ENCODE data around the gene ANKMY2.

The ANKMY2 gene

GRCh38 chr7:16645593-16646471 is at the start of gene ANKMY2, which contains the start of gene BZW2:
ANKMY2 (minus strand) TSS chr7:16645754; CDS start chr7:16645573, 181 bp downstream.
BZW2 (plus strand) TSS chr7:16646181; CDS start chr7:16665444, 19,263 bp downstream.
- FAIRE-seq = no peak
- TF ChIP-seq, protein P1, sequence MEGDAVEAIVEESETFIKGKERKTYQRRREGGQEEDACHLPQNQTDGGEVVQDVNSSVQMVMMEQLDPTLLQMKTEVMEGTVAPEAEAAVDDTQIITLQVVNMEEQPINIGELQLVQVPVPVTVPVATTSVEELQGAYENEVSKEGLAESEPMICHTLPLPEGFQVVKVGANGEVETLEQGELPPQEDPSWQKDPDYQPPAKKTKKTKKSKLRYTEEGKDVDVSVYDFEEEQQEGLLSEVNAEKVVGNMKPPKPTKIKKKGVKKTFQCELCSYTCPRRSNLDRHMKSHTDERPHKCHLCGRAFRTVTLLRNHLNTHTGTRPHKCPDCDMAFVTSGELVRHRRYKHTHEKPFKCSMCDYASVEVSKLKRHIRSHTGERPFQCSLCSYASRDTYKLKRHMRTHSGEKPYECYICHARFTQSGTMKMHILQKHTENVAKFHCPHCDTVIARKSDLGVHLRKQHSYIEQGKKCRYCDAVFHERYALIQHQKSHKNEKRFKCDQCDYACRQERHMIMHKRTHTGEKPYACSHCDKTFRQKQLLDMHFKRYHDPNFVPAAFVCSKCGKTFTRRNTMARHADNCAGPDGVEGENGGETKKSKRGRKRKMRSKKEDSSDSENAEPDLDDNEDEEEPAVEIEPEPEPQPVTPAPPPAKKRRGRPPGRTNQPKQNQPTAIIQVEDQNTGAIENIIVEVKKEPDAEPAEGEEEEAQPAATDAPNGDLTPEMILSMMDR (IDR thresholded peaks at IDR 0.05; ENCODE audit: insufficient read depth, missing control alignments) = no peak
- DNase-seq (ENCODE audit: insufficient read length, low spot score) = peak; percentile 58

- FAIRE-seq (no peak), DNase-seq (ENCODE audit: insufficient read length, low spot score) (no peak)
- TF ChIP-seq, protein P1 (IDR thresholded peaks at IDR 0.05; ENCODE audit: insufficient read depth, missing control alignments) = no peak
These were observed 49.3 kb upstream of the ANKMY2 start for GRCh38 chr7:16694806-16695205.

DNA sequence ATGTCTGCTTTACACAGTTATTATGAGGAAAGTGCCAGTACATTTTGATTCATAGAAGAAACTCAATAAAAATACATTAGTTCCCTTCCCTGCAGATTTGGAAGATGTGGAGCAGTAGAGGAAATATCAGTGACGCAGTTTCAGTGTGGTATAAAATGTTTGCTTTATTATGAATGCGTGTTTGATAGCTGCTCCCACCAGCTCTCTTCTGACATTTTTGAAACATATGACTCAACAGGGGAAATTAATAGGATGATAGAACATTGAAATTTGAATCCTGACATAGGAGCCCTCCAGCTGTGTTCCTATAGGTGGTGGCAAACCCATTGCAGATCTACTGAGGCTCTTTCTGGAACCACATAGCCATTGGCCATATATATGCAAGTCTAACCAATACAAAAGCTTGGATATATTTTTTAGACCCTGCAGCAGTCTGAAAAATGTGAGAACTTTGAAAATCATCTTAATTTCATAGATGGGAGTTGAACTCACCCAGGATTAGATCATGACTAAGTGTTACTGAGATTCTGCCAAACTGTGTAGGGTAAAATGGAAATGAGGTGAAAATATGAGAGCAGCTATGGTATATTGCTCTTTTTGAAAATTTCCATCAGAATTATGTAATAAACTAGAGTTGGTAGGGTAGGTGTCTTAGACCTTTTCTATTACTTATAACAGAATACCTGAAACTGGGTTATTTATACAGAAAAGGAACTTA is 48.2 kb upstream of the ANKMY2 start:
- TF ChIP-seq, protein P1 (IDR thresholded peaks at IDR 0.05; ENCODE audit: insufficient read depth, missing control alignments) = no peak

DNA sequence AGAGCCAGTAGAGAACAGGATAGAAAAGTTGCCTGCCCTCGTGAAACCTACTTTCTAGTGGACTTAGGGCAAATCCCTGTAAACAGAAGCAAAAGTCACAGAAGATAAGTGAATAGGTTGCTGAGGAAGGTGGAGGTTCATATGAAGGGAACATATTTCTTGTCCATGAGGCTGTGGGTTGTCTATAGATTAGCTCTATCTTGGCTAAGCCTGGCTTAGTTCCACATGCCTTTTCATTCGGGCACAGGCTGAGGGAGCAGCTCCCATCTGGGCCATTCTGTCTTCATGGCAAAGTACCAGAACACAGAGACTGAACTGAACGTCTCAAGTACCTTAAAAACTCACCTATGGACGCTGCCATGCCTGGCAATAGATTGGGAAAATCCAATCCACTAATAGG is 45.7 kb upstream of the ANKMY2 start:
- TF ChIP-seq, protein P1 (IDR thresholded peaks at IDR 0.05; ENCODE audit: insufficient read depth, missing control alignments) = no peak
- FAIRE-seq (no peak), DNase-seq (ENCODE audit: insufficient read length, low spot score) (no peak)

More for the DNA sequence above, 48.2 kb upstream of the ANKMY2 start:
- DNase-seq (ENCODE audit: insufficient read length, low spot score) = no peak
- no peak for FAIRE-seq

DNA sequence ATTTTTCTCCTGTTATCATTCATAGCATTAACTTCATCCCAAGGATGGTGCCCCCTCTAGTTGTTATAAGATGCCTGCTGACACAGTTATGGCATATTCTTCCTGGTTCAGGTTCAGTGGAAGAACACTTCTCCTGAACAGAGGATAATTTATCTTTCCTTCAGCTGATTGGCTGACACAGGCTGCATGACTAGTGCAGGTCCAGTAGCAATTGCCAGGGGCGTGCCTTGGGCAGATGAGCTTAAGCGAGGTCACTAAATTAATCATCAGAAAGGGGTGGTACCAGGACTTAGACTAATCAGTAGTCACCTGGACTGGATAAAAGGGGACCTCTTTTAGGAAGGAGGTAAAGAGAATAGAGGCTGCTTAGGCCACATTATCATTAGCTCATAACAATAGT is 42.7 kb upstream of the ANKMY2 start:
- TF ChIP-seq, protein P1 (IDR thresholded peaks at IDR 0.05; ENCODE audit: insufficient read depth, missing control alignments) = no peak
- no peak for DNase-seq (ENCODE audit: insufficient read length, low spot score)
- FAIRE-seq = no peak

- DNase-seq (ENCODE audit: insufficient read length, low spot score) (no peak), FAIRE-seq (no peak)
- TF ChIP-seq, protein P1 (IDR thresholded peaks at IDR 0.05; ENCODE audit: insufficient read depth, missing control alignments) = no peak
These were observed 40.0 kb upstream of the ANKMY2 start for GRCh38 chr7:16685535-16685934.

Measured in D721Med (cell line).